Endothelial cell of umbilical vein (primary cell): ENCODE data around the gene ITGA3. TPM values are rescaled to one million over a fixed set of nuclear protein-coding genes. Genes with fewer than 3 reads are reported as not detected.

Experiments used
- BruUV-seq: library from RNA; stranded (reverse); fragments of 400-500 nt; replicated peaks from 2 replicates; lab custom pipeline; 2021; lab: Mats Ljungman, UMichigan
- CTCF ChIA-PET: fragments of 300-600, 350-600 bp; sonication (Branson Sonifier 250); formaldehyde crosslinking; loops from one replicate; lab custom pipeline; 2021; ENCODE audit warnings: antibody characterized with exemption, inconsistent platforms; lab: Charles Lee
- POLR2A ChIA-PET: fragments of 300-600, 350-600 bp; sonication (Branson Sonifier 250); formaldehyde crosslinking; loops from one replicate; lab custom pipeline; 2021; ENCODE audit warnings: antibody characterized with exemption, inconsistent platforms; lab: Charles Lee
- DNase-seq: peaks from one replicate; pipeline ENCODE4 v3.0.0-alpha.2; 2011; ENCODE audit warnings: low read depth, low spot score
- FAIRE-seq: peaks from 2 replicates; lab custom pipeline; 2011; peaks lifted over from hg19 to GRCh38; lab: Jason Lieb, UNC
- H2AFZ ChIP-seq: 2 replicates; pipeline ENCODE4 v1.6.0; 2012; ENCODE audit warnings: low read depth, low read length, control low read depth, inconsistent platforms
- H3K27ac ChIP-seq: 2 replicates; pipeline ENCODE4 v1.5.1; 2011; ENCODE audit warnings: low read depth, mild to moderate bottlenecking, control low read depth, low read length, moderate library complexity; ENCODE audit not compliant: insufficient read depth
- H3K27me3 ChIP-seq, 2 experiments: 2 replicates each; pipeline versions ENCODE4 v1.6.0 to v1.6.1; 2011; ENCODE audit warnings: low read length in 2 of 2, mixed read lengths in 1 of 2; ENCODE audit not compliant: control insufficient read depth in 2 of 2, insufficient read depth in 2 of 2
- H3K36me3 ChIP-seq, 2 experiments: 2 replicates in 1 of 2; 3 replicates in 1 of 2; pipeline ENCODE4 v1.5.1; 2011; ENCODE audit warnings: low read length in 2 of 2, mild to moderate bottlenecking in 1 of 2, moderate library complexity in 1 of 2; ENCODE audit not compliant: control insufficient read depth in 2 of 2, insufficient read depth in 2 of 2; ENCODE audit errors: extremely low read depth in 1 of 2
- H3K4me1 ChIP-seq: 3 replicates; pipeline ENCODE4 v1.5.1; 2011; ENCODE audit warnings: mild to moderate bottlenecking, low read length; ENCODE audit not compliant: control insufficient read depth, insufficient read depth; ENCODE audit errors: extremely low read depth
- H3K4me2 ChIP-seq: 2 replicates; pipeline ENCODE4 v1.6.1; 2011; ENCODE audit warnings: low read length, control low read depth, mixed read lengths; ENCODE audit not compliant: insufficient read depth
- H3K4me3 ChIP-seq, 3 experiments: fragments of 200-600 bp in 1 of 3; sonication (generic), shearing (Covaris generic) in 1 of 3; replicated peaks in 1 of 3; 2 replicates each; pipeline ENCODE4 v1.5.1; 2011 to 2016; ENCODE audit warnings: control low read depth in 3 of 3, low read length in 3 of 3, mild to moderate bottlenecking in 2 of 3, inconsistent platforms in 1 of 3, low read depth in 1 of 3, moderate library complexity in 1 of 3; ENCODE audit not compliant: insufficient read depth in 1 of 3
- H3K79me2 ChIP-seq: 2 replicates; pipeline ENCODE4 v1.6.0; 2012; ENCODE audit warnings: low read length, inconsistent platforms; ENCODE audit not compliant: control insufficient read depth, insufficient read depth
- H3K9ac ChIP-seq: replicated peaks from 2 replicates; pipeline ENCODE3; 2011; ENCODE audit warnings: low read length, control low read depth; ENCODE audit not compliant: insufficient read depth; ENCODE audit errors: extremely low read depth
- H3K9me1 ChIP-seq: replicated peaks from 3 replicates; pipeline ENCODE4 v1.6.0; 2011; ENCODE audit warnings: mild to moderate bottlenecking, low read length; ENCODE audit not compliant: control insufficient read depth, insufficient read depth; ENCODE audit errors: extremely low read depth
- H3K9me3 ChIP-seq: replicated peaks from 2 replicates; pipeline ENCODE4 v1.5.1; 2012; ENCODE audit warnings: low read length, inconsistent platforms; ENCODE audit not compliant: control insufficient read depth, insufficient read depth
- H4K20me1 ChIP-seq: replicated peaks from 2 replicates; pipeline ENCODE3; 2011; ENCODE audit warnings: mild to moderate bottlenecking, low read length; ENCODE audit not compliant: control insufficient read depth, insufficient read depth; ENCODE audit errors: extremely low read depth
- EZH2 ChIP-seq: IDR thresholded peaks from 2 replicates; pipeline ENCODE4 v1.6.1; 2012; ENCODE audit warnings: borderline replicate concordance, low read depth, mild to moderate bottlenecking, moderate library complexity, low read length, inconsistent platforms; ENCODE audit not compliant: severe bottlenecking
- FOS ChIP-seq: IDR thresholded peaks from 2 replicates; pipeline ENCODE4 v1.6.1; 2011; ENCODE audit warnings: mild to moderate bottlenecking, low read length, moderate library complexity, borderline replicate concordance; ENCODE audit not compliant: insufficient read depth
- GATA2 ChIP-seq: IDR thresholded peaks from 2 replicates; pipeline ENCODE4 v1.7.0; 2011; ENCODE audit warnings: low read depth, mild to moderate bottlenecking, moderate library complexity, mixed read lengths, low read length; ENCODE audit not compliant: insufficient read length, insufficient read depth
- JUN ChIP-seq: IDR thresholded peaks from 2 replicates; pipeline ENCODE4 v1.6.1; 2011; ENCODE audit warnings: borderline replicate concordance, low read depth; ENCODE audit not compliant: insufficient read length, insufficient read depth
- MYC ChIP-seq: IDR thresholded peaks from one replicate; pipeline ENCODE4 v1.6.1; 2011; ENCODE audit warnings: mild to moderate bottlenecking, low read depth, low read length
- POLR2A ChIP-seq: IDR thresholded peaks from 2 replicates; pipeline ENCODE4 v1.6.1; 2012; ENCODE audit warnings: low read depth, mild to moderate bottlenecking, control low read depth, low read length
- POLR2AphosphoS5 ChIP-seq: IDR thresholded peaks from 2 replicates; pipeline ENCODE4 v1.6.1; 2012; ENCODE audit warnings: low read depth, mild to moderate bottlenecking, control low read depth, low read length, moderate library complexity; ENCODE audit not compliant: insufficient read depth
- dilution Hi-C: fragments of 300-500 bp; cut with MboI; formaldehyde crosslinking; loops from one replicate; pipeline ENCODE4 v1.15.0; 2019; ENCODE audit warnings: low sequenced_read_pairs; ENCODE audit not compliant: extremely low pct_ligation_motif_present
- intact Hi-C: fragments of 100-400 bp; cut with micrococcal nuclease; formaldehyde crosslinking; loops from one replicate; pipeline ENCODE4 v1.10.0; 2022
- polyA plus RNA-seq, 4 experiments: library from polyadenylated mRNA; depleted of rRNA in 3 of 4; stranded (reverse) in 3 of 4; unstranded in 1 of 4; fragments of >200 nt; gene quantifications; 2 replicates each; pipeline versions ENCODE4 v1.2.1 to v1.2.3, GENCODE V29; 2011 to 2012; ENCODE audit warnings: missing spikeins in 1 of 4
- total RNA-seq: library from RNA; stranded (reverse); gene quantifications from 2 replicates; pipeline ENCODE4 v1.2.3, GENCODE V29; 2021
- TF ChIP-seq, protein P1 (sequence below): IDR thresholded peaks from 2 replicates; pipeline ENCODE4 v1.6.1; 2011; ENCODE audit not compliant: insufficient read depth, insufficient read length
- TF ChIP-seq, protein P2 (sequence below), 2 donors: IDR thresholded peaks; 1 replicate in 1 of 2; 2 replicates in 1 of 2; pipeline ENCODE4 v1.5.1; 2011; ENCODE audit warnings: low read length in 2 of 2, mild to moderate bottlenecking in 2 of 2, moderate library complexity in 2 of 2, control low read depth in 1 of 2, inconsistent platforms in 1 of 2, low read depth in 1 of 2; ENCODE audit not compliant: insufficient read depth in 1 of 2; ENCODE audit errors: extremely low read depth in 1 of 2

The ITGA3 gene
- total and polyA plus RNA-seq, 2 donors (not counting 3 experiments of a cell fraction or from before 2014, with no cell fraction given): 92.7 to 112 TPM

DNA sequence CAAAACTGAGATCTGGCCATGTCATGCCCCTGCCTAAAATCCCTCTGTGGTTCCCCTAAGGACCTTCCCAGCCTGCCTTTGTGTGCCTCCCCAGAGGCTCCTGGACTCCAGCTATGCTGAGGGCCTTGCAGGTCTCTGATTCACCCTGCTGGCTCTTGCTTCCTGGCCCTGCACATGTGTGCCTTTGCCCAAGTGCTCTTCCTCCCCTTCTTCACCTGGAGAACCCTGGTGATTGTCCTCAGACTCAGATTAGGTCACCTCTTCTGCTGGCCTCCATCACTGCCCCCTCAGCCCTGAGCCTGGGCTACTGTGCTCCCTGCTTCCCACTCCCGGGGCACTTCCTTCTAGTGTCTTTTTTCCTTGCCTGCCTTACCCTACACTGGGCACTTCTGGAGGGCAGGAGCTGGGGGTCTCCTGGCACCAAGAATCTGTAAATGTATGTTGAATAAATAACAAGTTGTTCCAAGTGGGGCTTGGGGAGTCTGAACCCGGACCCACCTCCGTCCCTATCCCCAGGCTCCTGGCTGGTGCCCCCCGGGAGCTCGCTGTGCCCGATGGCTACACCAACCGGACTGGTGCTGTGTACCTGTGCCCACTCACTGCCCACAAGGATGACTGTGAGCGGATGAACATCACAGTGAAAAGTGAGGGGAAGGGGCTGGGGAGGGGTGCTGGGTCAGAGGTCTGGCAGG, 7.8 kb downstream of the ITGA3 start:
- no peak for FAIRE-seq
- intact Hi-C loops: no loop called here

More for the DNA sequence above, 7.8 kb downstream of the ITGA3 start:
- Histone ChIP-seq H3K9me1 (no peaks in the 10 kb centered on the region), H4K20me1 (no peaks in the 10 kb centered on the region), H3K27ac (no peak overlapping the region), H3K4me2 (no peak overlapping the region), H3K79me2 (peaks cover 15% of the 10 kb centered on the region), H3K9ac (no peak overlapping the region), H3K27me3 (no peaks in the 10 kb centered on the region), H3K4me3 (no peak overlapping the region), H3K9me3 (no peaks in the 10 kb centered on the region), H3K36me3 (peaks cover 0 to 3% of the 10 kb centered on the region in 2 experiments), H2AFZ (no peak overlapping the region), H3K4me1 (peaks cover 45% of the 10 kb centered on the region)
- TF ChIP-seq, protein P1, sequence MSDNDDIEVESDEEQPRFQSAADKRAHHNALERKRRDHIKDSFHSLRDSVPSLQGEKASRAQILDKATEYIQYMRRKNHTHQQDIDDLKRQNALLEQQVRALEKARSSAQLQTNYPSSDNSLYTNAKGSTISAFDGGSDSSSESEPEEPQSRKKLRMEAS: no peak
- TF ChIP-seq GATA2 (no peak), POLR2AphosphoS5 (no peak), EZH2 (no peak), MYC (no peak), POLR2A (no peak), JUN (no peak), FOS (no peak)
- TF ChIP-seq, protein P2, sequence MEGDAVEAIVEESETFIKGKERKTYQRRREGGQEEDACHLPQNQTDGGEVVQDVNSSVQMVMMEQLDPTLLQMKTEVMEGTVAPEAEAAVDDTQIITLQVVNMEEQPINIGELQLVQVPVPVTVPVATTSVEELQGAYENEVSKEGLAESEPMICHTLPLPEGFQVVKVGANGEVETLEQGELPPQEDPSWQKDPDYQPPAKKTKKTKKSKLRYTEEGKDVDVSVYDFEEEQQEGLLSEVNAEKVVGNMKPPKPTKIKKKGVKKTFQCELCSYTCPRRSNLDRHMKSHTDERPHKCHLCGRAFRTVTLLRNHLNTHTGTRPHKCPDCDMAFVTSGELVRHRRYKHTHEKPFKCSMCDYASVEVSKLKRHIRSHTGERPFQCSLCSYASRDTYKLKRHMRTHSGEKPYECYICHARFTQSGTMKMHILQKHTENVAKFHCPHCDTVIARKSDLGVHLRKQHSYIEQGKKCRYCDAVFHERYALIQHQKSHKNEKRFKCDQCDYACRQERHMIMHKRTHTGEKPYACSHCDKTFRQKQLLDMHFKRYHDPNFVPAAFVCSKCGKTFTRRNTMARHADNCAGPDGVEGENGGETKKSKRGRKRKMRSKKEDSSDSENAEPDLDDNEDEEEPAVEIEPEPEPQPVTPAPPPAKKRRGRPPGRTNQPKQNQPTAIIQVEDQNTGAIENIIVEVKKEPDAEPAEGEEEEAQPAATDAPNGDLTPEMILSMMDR (IDR thresholded peaks at IDR 0.05; ENCODE audit: extremely low read depth in 1 of 2, insufficient read depth in 1 of 2, low read depth in 1 of 2, low read length in 2 of 2): no peak
- BruUV-seq: no TSS peak
- POLR2A ChIA-PET: no interaction called here
- dilution Hi-C loops: no loop called here
- CTCF ChIA-PET: interaction anchor here (0.9 to 8.3 kb wide), 7 partner anchors 7 to 37 kb away, joined by 3 to 76 read pairs (median 10); partner anchors contain the start of gene ITGA3
- no peak for DNase-seq
